Heart left ventricle (tissue), 13 donors: Measurements from ENCODE around the gene MAK.

Experiments used
- POLR2A ChIP-seq, 2 donors: fragments of 450-650 bp; IDR thresholded peaks; one replicate each; pipeline ENCODE4 v1.6.1; 2017; ENCODE audit warnings: antibody characterized with exemption in 2 of 2, mild to moderate bottlenecking in 2 of 2, moderate library complexity in 2 of 2
- TF ChIP-seq, protein P1 (sequence below), 12 donors: fragments of 200-600 bp; sonication (generic) in 4 of 12; IDR thresholded peaks; one replicate each; pipeline versions ENCODE4 v1.5.0 to v1.8.0; 2018 to 2022; ENCODE audit warnings: antibody characterized with exemption in 12 of 12, mild to moderate bottlenecking in 5 of 12
- donor health status: ischemic (EF 13 %, LVEDD 7.1; RV severe dilation, severe dysfunction).
- donor health status: DM: no; HTN: yes; CAD: no.
- donor health status: DM: no; HTN: no; CAD: no.
- donor health status: ischemic (EF 25% LVEDD 6.9; RV normal size, moderate dysfunction).
- donor health status: ischemic (EF 25% LVEDD 5.7; RV mildly dilated, moderate dysfunction).
- donor health status: ischemic (EF 35%, LVEDD 5.7; RV mildly dilated, moderate dysfunction).
- donor health status: nonischemic (EF 11% LVEDD 7.7; RV severe dilation, severe dysfunction).
- donor health status: DM: yes; HTN: yes; CAD: no.
- donor health status: PGD.
- donor health status: ischemic (EF 29% LVEDD 5.4; RV normal size, mild dysfunction).
- donor health status: nonischemic (EF 23%, LVEDD 6.1; RV moderate dilation, normal function).

DNA sequence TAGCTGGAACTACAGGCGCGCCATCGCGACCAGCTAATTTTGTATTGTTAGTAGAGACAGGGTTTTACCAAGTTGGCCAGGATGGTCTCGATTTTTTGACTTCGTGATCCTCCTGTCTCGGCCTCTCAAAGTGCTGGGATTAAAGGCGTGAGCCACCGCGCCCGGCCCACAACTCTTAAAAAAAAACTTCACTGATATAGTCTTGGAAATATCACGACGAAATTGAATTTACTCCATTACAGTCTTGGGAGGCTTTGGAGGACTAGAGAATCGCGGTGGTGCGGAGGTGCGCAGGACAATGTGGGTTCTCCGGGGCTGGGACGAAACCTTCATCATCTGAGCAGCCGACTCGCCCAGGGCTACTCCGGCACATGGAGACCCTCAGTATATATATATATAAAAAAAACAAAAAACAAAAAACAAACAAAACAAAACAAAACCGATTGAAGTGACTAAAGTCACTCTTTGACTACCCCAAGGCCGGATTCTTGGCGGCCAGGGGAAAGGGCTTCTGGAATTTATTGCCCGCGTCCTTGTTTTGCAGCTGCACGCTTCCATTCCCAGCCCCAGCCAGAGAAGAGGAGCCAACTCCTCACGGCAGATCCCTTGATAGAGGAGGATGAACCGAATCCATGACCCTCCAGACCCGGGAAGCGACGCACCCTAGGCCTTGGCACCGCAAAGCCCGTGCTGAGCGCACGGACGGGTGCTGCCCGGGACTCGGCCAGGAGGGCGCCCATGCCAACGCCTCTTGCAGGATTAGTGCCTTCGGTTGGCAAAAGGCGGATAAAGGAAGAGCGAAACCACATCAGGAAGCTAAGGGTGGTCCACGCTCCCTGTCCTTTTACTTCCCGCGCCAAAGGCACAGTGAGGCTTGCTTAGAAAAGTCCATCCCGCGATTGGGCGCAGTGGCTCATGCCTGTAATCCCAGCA is 45.2 kb upstream of the MAK start:
- TF ChIP-seq POLR2A (IDR thresholded peaks at IDR 0.05), result no peak
- TF ChIP-seq, protein P1, sequence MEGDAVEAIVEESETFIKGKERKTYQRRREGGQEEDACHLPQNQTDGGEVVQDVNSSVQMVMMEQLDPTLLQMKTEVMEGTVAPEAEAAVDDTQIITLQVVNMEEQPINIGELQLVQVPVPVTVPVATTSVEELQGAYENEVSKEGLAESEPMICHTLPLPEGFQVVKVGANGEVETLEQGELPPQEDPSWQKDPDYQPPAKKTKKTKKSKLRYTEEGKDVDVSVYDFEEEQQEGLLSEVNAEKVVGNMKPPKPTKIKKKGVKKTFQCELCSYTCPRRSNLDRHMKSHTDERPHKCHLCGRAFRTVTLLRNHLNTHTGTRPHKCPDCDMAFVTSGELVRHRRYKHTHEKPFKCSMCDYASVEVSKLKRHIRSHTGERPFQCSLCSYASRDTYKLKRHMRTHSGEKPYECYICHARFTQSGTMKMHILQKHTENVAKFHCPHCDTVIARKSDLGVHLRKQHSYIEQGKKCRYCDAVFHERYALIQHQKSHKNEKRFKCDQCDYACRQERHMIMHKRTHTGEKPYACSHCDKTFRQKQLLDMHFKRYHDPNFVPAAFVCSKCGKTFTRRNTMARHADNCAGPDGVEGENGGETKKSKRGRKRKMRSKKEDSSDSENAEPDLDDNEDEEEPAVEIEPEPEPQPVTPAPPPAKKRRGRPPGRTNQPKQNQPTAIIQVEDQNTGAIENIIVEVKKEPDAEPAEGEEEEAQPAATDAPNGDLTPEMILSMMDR (IDR thresholded peaks at IDR 0.05), result no peak
